Cardiac fibroblast (primary cell): ENCODE data around the gene ADAMTS6.
"Not testable (repeated sequence)": the region's sequence is repeated elsewhere in the genome, so short reads cannot be mapped to it uniquely, and the experiment has no call there.

Experiments used
- DNase-seq, 2 donors: peaks; one replicate each; pipeline versions ENCODE4 v3.0.0 to v3.0.0-alpha.2; 2010; ENCODE audit warnings: low read depth in 2 of 2
- H3K4me3 ChIP-seq, 2 donors: replicated peaks in 1 of 2; 1 replicate in 1 of 2; 2 replicates in 1 of 2; pipeline ENCODE4 v1.5.1; 2011; ENCODE audit warnings: low read depth in 2 of 2, low read length in 2 of 2, mild to moderate bottlenecking in 2 of 2, moderate library complexity in 1 of 2
- CTCF ChIP-seq: IDR thresholded peaks from one replicate; pipeline ENCODE4 v1.5.1; 2011; ENCODE audit warnings: low read depth, mild to moderate bottlenecking, low read length, inconsistent platforms

Gene ADAMTS6

GRCh38 chr5:65190328-65191053, 291.2 kb downstream of the ADAMTS6 start:
- no peak overlapping the region for H3K4me3 ChIP-seq
- DNase-seq = peak; percentile 86 to 99
- TF ChIP-seq CTCF = no peak

GRCh38 chr5:65186646-65187227, 295.0 kb downstream of the ADAMTS6 start:
- peak in 1 of 2 donors; percentile 84 for DNase-seq
- no peak overlapping the region for H3K4me3 ChIP-seq
- no peak for TF ChIP-seq CTCF

- no peak overlapping the region for H3K4me3 ChIP-seq
- DNase-seq = peak in 1 of 2 donors; percentile 54
- TF ChIP-seq CTCF = no peak
These were observed 296.3 kb downstream of the ADAMTS6 start for GRCh38 chr5:65185468-65185867.

GRCh38 chr5:65184780-65185179, 296.9 kb downstream of the ADAMTS6 start:
- DNase-seq = no peak
- H3K4me3 ChIP-seq = no peak overlapping the region
- no peak for TF ChIP-seq CTCF

- DNase-seq, H3K4me3 ChIP-seq: not testable (repeated sequence)
These were observed 307.5 kb downstream of the ADAMTS6 start for GRCh38 chr5:65174231-65174630.

GRCh38 chr5:65173130-65173525, 308.6 kb downstream of the ADAMTS6 start:
- TF ChIP-seq CTCF = no peak
- no peak for DNase-seq

GRCh38 chr5:65172486-65173129, 309.1 kb downstream of the ADAMTS6 start:
- no peak overlapping the region for H3K4me3 ChIP-seq
- TF ChIP-seq CTCF = no peak
- peak; percentile 36 to 84 for DNase-seq

More at GRCh38 chr5:65173130-65173525, 308.6 kb downstream of the ADAMTS6 start:
- no peak overlapping the region for H3K4me3 ChIP-seq
